ENCODE results near the gene TPD52L1. TPM values are rescaled to one million over a fixed set of nuclear protein-coding genes. Genes with fewer than 3 reads are reported as not detected.

Gene TPD52L1
- total and polyA plus RNA-seq, 2 donors (not counting 3 experiments of a cell fraction or from before 2014, with no cell fraction given): 0.29 to 0.37 TPM

- Histone ChIP-seq H3K9ac (replicated peaks; ENCODE audit: extremely low read depth, insufficient read depth, low read length) (no peak overlapping the region), H3K9me1 (replicated peaks; ENCODE audit: control insufficient read depth, extremely low read depth, insufficient read depth, low read length) (no peaks in the 10 kb centered on the region), H4K20me1 (replicated peaks; ENCODE audit: control insufficient read depth, extremely low read depth, insufficient read depth, low read length) (no peaks in the 10 kb centered on the region), H3K27ac (ENCODE audit: insufficient read depth, low read depth, low read length) (no peak overlapping the region), H3K79me2 (ENCODE audit: control insufficient read depth, insufficient read depth, low read length) (no peaks in the 10 kb centered on the region), H3K27me3 (ENCODE audit: control insufficient read depth in 2 of 2, insufficient read depth in 2 of 2, low read length in 2 of 2) (no peaks in the 10 kb centered on the region), H3K4me1 (ENCODE audit: control insufficient read depth, extremely low read depth, insufficient read depth, low read length) (no peaks in the 10 kb centered on the region), H3K36me3 (ENCODE audit: control insufficient read depth in 2 of 2, extremely low read depth in 1 of 2, insufficient read depth in 2 of 2, low read length in 2 of 2) (no peaks in the 10 kb centered on the region), H3K4me2 (ENCODE audit: insufficient read depth, low read length) (no peak overlapping the region), H3K4me3 (replicated peaks in 1 of 3; ENCODE audit: insufficient read depth in 1 of 3, low read depth in 1 of 3, low read length in 3 of 3) (no peak overlapping the region), H3K9me3 (replicated peaks; ENCODE audit: control insufficient read depth, insufficient read depth, low read length) (no peaks in the 10 kb centered on the region), H2AFZ (ENCODE audit: low read depth, low read length) (no peak overlapping the region)
- intact Hi-C loops (cut with micrococcal nuclease): no loop called here
- TF ChIP-seq POLR2A (IDR thresholded peaks at IDR 0.05; ENCODE audit: low read depth, low read length) (no peak), EZH2 (IDR thresholded peaks at IDR 0.05; ENCODE audit: borderline replicate concordance, low read depth, low read length, severe bottlenecking) (no peak), POLR2AphosphoS5 (IDR thresholded peaks at IDR 0.05; ENCODE audit: insufficient read depth, low read depth, low read length) (no peak), MAX (IDR thresholded peaks at IDR 0.05; ENCODE audit: insufficient read depth, insufficient read length) (no peak), GATA2 (IDR thresholded peaks at IDR 0.05; ENCODE audit: insufficient read depth, insufficient read length, low read depth, low read length) (no peak), JUN (IDR thresholded peaks at IDR 0.05; ENCODE audit: borderline replicate concordance, insufficient read depth, insufficient read length, low read depth) (no peak), CTCF (IDR thresholded peaks at IDR 0.05; ENCODE audit: extremely low read depth in 1 of 2, insufficient read depth in 1 of 2, low read depth in 1 of 2, low read length in 2 of 2) (no peak), MYC (IDR thresholded peaks at IDR 0.05; ENCODE audit: low read depth, low read length) (no peak), FOS (IDR thresholded peaks at IDR 0.05; ENCODE audit: borderline replicate concordance, insufficient read depth, low read length) (no peak)
- ChIA-PET CTCF (interaction anchor here (1.0 to 1.5 kb wide), 3 partner anchors 9 to 59 kb away, joined by 3 to 6 read pairs (median 3); no protein-coding TSS in a partner anchor), POLR2A (no interaction called here)
- BruUV-seq (replicated peaks): no TSS peak
- no peak for FAIRE-seq
- dilution Hi-C loops (cut with MboI; ENCODE audit: extremely low pct_ligation_motif_present, low sequenced_read_pairs): no loop called here
- DNase-seq (ENCODE audit: low read depth, low spot score): no peak
Observed at GRCh38 chr6:125250511-125250910, 96.9 kb downstream of the TPD52L1 start.

All from endothelial cell of umbilical vein (primary cell).